Fibroblast of the aortic adventitia (primary cell): ENCODE data around the gene SEMA3C. TPM values are rescaled to one million over a fixed set of nuclear protein-coding genes. Genes with fewer than 3 reads are reported as not detected.

Experiments used
- DNase-seq: peaks from one replicate; pipeline ENCODE4 v3.0.0-alpha.2; 2010; ENCODE audit warnings: low read depth
- H3K4me3 ChIP-seq: 2 replicates; pipeline ENCODE4 v1.5.1; 2011; ENCODE audit warnings: low read depth, mild to moderate bottlenecking, control low read depth, low read length, moderate library complexity
- total RNA-seq: library from RNA; depleted of rRNA; stranded (reverse); fragments of >200 nt; gene quantifications from 2 replicates; pipeline ENCODE4 v1.2.3, GENCODE V29; 2012; ENCODE audit warnings: low replicate concordance
- TF ChIP-seq, protein P1 (sequence below): IDR thresholded peaks from 2 replicates; pipeline ENCODE4 v1.5.1; 2011; ENCODE audit warnings: mild to moderate bottlenecking, low read length, control low read depth, inconsistent platforms; ENCODE audit not compliant: insufficient read depth

Gene SEMA3C
- total RNA-seq, 1 donor: 208 TPM

DNA sequence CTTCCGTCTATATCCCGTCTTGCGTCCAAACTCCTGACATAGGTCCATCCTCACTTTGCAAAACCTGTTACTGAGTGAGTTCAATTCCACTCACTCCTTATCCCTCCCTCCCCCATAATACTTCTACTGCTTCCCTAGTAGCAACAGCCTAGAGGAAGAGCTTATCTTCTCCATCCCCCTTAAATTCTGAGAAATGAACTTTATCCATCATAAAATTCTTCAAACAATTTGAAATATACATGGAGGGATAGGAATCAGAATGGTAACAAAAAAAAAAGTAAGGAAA is 27.6 kb downstream of the SEMA3C start:
- TF ChIP-seq, protein P1, sequence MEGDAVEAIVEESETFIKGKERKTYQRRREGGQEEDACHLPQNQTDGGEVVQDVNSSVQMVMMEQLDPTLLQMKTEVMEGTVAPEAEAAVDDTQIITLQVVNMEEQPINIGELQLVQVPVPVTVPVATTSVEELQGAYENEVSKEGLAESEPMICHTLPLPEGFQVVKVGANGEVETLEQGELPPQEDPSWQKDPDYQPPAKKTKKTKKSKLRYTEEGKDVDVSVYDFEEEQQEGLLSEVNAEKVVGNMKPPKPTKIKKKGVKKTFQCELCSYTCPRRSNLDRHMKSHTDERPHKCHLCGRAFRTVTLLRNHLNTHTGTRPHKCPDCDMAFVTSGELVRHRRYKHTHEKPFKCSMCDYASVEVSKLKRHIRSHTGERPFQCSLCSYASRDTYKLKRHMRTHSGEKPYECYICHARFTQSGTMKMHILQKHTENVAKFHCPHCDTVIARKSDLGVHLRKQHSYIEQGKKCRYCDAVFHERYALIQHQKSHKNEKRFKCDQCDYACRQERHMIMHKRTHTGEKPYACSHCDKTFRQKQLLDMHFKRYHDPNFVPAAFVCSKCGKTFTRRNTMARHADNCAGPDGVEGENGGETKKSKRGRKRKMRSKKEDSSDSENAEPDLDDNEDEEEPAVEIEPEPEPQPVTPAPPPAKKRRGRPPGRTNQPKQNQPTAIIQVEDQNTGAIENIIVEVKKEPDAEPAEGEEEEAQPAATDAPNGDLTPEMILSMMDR: no peak
- no peak overlapping the region for H3K4me3 ChIP-seq
- no peak for DNase-seq

DNA sequence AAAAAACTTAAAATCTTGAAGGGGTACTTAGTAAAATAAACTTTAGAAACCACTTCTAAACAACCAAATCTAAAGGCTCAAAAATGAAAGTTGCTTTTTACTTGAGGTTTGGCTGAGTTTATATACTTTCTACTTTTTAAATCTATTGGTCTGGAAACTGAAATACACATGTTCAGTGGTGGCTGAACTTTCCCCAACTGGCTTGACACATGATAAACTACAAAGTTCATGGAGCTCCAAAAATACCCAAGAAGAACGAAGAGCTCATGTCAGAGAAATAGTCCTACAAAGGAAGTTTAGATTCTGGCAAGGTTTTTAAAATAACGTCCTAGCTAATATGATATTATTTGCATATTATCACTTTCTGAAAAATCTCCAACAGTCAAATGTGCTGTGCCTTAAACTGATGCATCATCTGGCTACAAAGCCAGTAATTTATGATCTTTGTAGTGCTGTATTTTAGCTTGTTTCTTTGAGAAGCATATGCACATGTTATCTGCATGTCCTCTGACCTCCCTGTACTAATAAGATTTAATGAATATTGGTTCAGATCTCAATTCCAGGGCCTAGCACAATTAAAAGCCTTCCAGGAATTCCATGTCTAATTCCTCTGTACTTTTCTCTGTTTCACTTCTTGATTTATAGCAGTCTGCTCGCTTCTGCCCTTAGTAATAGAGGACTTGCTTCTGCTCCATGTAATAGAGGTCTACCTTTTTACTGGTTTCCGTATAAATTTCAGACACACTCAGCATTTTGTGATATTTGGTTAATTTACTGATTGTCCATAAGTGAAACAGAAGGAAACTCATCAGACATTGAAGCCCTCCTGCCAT is 28.2 kb downstream of the SEMA3C start:
- no peak overlapping the region for H3K4me3 ChIP-seq
- DNase-seq: no peak
- TF ChIP-seq, protein P1: no peak

DNA sequence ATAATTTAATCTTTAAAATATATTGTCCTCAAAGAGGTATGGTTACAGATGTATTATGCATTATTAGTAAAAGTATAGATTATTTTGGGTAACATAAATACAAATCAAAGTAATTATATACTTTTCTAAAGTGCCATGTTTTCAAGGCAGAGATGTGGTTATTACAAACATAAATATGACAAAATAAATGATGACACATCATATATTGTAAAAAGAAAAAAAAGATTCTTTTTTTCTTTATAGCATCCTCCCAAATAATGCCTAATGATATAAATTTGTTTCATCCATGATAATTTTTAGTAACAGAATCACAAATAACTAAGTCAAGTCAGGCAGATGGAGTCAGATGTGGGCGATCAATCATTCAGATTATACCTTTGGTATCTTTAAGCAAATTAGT is 29.3 kb downstream of the SEMA3C start:
- no peak for DNase-seq
- no peak overlapping the region for H3K4me3 ChIP-seq
- TF ChIP-seq, protein P1: no peak

DNA sequence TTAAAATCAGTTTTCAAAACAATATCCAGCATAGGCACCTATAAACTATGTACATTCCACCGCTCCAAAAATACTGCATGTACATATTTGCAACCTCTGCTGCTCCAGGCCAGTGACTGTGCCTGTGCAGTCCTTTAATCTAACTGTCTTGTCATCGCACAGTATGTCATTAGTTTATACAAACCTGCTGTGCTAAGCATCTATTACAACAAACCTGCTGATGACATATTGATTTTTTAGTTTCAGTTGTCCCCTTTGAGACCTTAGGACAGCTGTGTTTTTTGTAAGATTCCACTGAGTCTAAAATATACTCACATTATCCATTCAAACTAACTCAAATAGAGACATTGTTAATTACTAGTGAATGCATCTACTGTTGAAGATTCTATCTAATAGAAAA is 33.1 kb downstream of the SEMA3C start:
- TF ChIP-seq, protein P1: no peak
- DNase-seq: no peak
- H3K4me3 ChIP-seq: no peak overlapping the region

DNA sequence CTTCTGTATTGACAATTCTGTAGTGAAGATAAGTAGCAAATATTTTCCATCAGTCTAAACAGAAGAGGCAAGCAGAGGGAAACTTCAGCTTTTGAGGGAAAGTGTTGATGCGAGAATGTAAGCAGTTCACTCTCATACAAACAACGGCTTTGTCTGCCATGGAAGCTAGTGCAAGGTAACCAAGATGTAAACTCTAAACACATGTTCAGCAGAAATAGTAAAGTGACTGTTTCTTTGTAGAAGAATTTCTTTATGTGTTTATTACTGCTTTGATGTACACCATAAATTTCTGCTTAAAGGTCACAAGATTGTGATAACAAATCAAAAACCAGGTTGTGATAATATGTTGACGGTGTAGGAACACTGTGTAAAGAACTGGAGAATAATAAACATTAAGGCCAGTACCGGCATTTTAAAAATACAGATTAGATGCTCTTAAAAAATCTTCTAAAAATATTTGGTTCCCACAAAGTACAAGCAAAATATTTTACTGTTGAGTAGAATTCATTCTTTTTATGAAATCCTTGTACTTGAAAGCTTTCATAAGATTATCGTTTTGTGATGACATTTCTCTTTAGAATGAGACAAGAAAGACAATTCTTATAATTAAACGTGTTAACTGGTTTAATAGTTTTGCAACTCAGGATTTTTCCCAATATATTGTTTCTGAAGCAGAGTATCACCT is 34.2 kb downstream of the SEMA3C start:
- DNase-seq: no peak
- no peak overlapping the region for H3K4me3 ChIP-seq
- TF ChIP-seq, protein P1: no peak

DNA sequence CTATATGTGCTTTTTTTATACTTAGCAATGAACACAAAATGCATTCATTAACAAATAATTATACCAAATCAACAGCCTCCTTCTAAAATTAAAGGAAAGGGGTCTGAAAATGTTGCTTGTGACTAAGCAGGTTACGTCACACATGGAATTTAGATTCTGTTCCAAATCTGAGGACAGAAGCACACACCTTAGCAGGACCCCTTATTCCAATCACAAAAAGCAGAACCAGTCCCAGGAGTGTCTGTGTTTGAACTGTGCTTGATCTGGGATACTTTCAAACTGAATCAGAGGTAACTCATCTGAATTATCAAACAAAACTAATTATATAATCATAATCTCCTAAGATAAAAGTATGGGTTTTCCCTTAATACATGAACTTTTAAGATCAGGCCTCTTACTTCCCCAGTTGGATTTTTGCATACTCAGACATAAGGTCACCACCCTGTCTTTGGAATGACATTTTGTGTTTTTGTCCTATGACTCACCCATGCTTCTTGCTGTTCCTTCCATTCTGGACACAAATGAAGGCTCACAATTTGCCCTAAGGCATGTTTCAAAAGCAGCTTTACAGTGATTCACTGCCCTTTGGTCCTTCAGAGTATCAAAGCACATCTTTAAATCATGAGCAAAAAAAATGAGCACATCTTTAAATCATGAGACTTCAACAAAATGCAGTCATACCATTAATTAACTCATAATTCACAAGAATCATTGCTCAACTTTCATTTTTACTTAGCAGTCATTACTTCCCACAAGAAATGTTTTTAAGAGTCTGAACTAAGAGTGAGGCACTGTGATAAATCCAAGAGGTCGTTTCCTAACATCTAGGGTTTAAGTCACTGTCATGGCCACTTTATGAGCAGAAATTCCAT is 35.5 kb downstream of the SEMA3C start:
- TF ChIP-seq, protein P1: no peak
- peak; percentile 98 for DNase-seq
- no peak overlapping the region for H3K4me3 ChIP-seq
